HepG2 (cell line): ENCODE results near the gene ADGRG6. TPM values are rescaled to one million over a fixed set of nuclear protein-coding genes. Genes with fewer than 3 reads are reported as not detected.
A peak's percentile ranks its signal among the peaks of the same experiment; 100 is the strongest.

Experiments
- CHD2 ChIP-seq: IDR thresholded peaks from 2 replicates; pipeline ENCODE4 v1.6.1; 2011; ENCODE audit warnings: low read depth, low read length, improper control_type of control experiment
- ESRRA ChIP-seq: sonication (generic); formaldehyde crosslinking; IDR thresholded peaks from 2 replicates; pipeline ENCODE4 v1.5.1; 2020; ENCODE audit warnings: mild to moderate bottlenecking, low read depth, missing genetic modification reagents
- HIVEP1 ChIP-seq: sonication (generic); formaldehyde crosslinking; IDR thresholded peaks from 2 replicates; pipeline ENCODE4 v1.4.0; 2020; ENCODE audit warnings: mild to moderate bottlenecking, missing genetic modification reagents
- KDM2A ChIP-seq: sonication (generic); formaldehyde crosslinking; IDR thresholded peaks from 2 replicates; pipeline ENCODE4 v1.4.0; 2020; ENCODE audit warnings: low read depth, missing genetic modification reagents, borderline replicate concordance
- KMT2A ChIP-seq: sonication (generic); formaldehyde crosslinking; IDR thresholded peaks from 2 replicates; pipeline ENCODE4 v1.4.0; 2020; ENCODE audit warnings: missing genetic modification reagents
- MBD4 ChIP-seq: IDR thresholded peaks from 2 replicates; pipeline ENCODE4 v1.6.1; 2012; ENCODE audit warnings: low read length, inconsistent platforms, borderline replicate concordance
- NFRKB ChIP-seq: fragments of 450-650 bp; IDR thresholded peaks from 2 replicates; pipeline ENCODE4 v1.6.1; 2017
- PAF1 ChIP-seq: IDR thresholded peaks from 2 replicates; pipeline ENCODE4 v1.6.1; 2016; ENCODE audit warnings: missing genetic modification reagents, missing compliant biosample characterization
- XBP1 ChIP-seq: sonication (generic); formaldehyde crosslinking; IDR thresholded peaks from 2 replicates; pipeline ENCODE4 v1.5.0; 2020; ENCODE audit warnings: missing genetic modification reagents
- ZKSCAN8 ChIP-seq: IDR thresholded peaks from 2 replicates; pipeline ENCODE4 v1.6.1; 2016; ENCODE audit warnings: borderline replicate concordance, missing genetic modification reagents, missing compliant biosample characterization
- ZNF343 ChIP-seq: sonication (generic); formaldehyde crosslinking; IDR thresholded peaks from 2 replicates; pipeline ENCODE4 v1.4.0; 2020; ENCODE audit warnings: mild to moderate bottlenecking, missing genetic modification reagents
- ZNF614 ChIP-seq: IDR thresholded peaks from 2 replicates; pipeline ENCODE4 v1.6.1; 2018; ENCODE audit warnings: missing biosample characterization, missing genetic modification reagents, inconsistent platforms, borderline replicate concordance
- ZNF7 ChIP-seq: IDR thresholded peaks from 2 replicates; pipeline ENCODE4 v1.6.1; 2016; ENCODE audit warnings: missing biosample characterization, missing genetic modification reagents
- ZNF782 ChIP-seq: sonication (generic); formaldehyde crosslinking; IDR thresholded peaks from 2 replicates; pipeline ENCODE4 v1.4.0; 2020; ENCODE audit warnings: missing genetic modification reagents, mild to moderate bottlenecking, borderline replicate concordance
- polyA plus RNA-seq, 8 experiments: library from polyadenylated mRNA; depleted of rRNA in 3 of 8; stranded (reverse) in 7 of 8; unstranded in 1 of 8; fragments of >200 nt; fragmentation: Illumina TruSeq in 4 of 8; extraction: Trizol in 4 of 8; gene quantifications; 2 replicates each; pipeline versions ENCODE4 v1.2.1 to v1.2.3, GENCODE V29; 2011 to 2016; ENCODE audit warnings: low read depth in 4 of 8, missing spikeins in 1 of 8, mixed read lengths in 1 of 8; ENCODE audit not compliant: insufficient read depth in 1 of 8
- total RNA-seq, 5 experiments: library from RNA; depleted of rRNA; stranded (reverse); fragments of >200 nt; fragmentation: Illumina TruSeq; extraction: Trizol; gene quantifications; 2 replicates each; pipeline ENCODE4 v1.2.3, GENCODE V29; 2016; ENCODE audit warnings: low read depth in 1 of 5
- TF ChIP-seq, protein P1 (sequence below): sonication (generic); formaldehyde crosslinking; IDR thresholded peaks from 2 replicates; pipeline ENCODE4 v1.8.1; 2022; ENCODE audit warnings: mild to moderate bottlenecking, missing genetic modification reagents
- TF ChIP-seq, protein P2 (sequence below): sonication (generic); formaldehyde crosslinking; IDR thresholded peaks from 2 replicates; pipeline ENCODE4 v1.5.0; 2020; ENCODE audit warnings: mild to moderate bottlenecking, missing genetic modification reagents
- TF ChIP-seq, protein P3 (sequence below): sonication (generic); formaldehyde crosslinking; IDR thresholded peaks from 2 replicates; pipeline ENCODE4 v1.9.0; 2022; ENCODE audit warnings: low read depth, missing genetic modification reagents
- TF ChIP-seq, protein P4 (sequence below): IDR thresholded peaks from 2 replicates; pipeline ENCODE4 v1.6.1; 2012; ENCODE audit warnings: low read length, improper control_type of control experiment
- TF ChIP-seq, protein P5 (sequence below): sonication (generic); formaldehyde crosslinking; IDR thresholded peaks from 2 replicates; pipeline ENCODE4 v1.8.0; 2022; ENCODE audit warnings: missing genetic modification reagents, mild to moderate bottlenecking, inconsistent platforms, borderline replicate concordance

ADGRG6 gene
- total and polyA plus RNA-seq, 2 of the 13 experiments (the other 11 are each of a cell fraction or from before 2014, with no cell fraction given), result 129 to 249 TPM

DNA sequence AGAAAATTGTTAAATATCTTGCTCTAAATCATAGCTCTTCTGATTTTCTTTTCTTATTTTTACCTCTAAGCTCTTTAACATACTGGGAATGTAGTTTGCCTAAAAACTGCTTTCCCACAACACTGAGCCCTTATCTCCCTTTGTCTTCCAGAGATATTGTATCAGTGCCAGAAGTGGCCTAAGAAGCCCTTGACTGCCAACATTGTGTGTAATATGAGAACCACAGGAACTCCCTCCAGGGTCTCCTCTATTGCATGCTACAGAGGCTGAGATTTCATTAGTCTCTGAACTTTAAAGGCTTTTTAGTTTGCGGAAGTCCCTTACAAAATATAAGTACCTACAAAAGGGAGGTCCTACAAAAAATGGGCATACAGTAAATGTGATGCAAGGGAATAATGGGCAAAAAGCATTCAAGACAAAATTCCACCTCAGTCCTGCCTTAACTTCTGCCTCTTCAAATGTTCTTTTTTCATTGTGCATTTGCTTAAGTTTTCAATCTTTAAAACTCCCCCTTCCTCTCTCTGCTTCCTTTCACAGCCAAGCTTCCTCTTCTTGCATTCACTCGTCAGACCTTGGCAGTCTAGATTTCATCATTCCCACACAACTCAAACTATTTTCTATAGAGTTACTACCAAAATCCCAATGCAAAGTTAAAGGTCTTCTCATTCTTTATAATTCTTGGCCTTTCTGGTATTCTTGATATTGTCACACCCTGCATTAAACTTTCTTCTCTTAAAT, 76.5 kb downstream of the ADGRG6 start (continued):
- TF ChIP-seq ZNF343 (CRISPR knock-in tag) (no peak), ZNF614 (CRISPR knock-in tag) (0 out of 2 replicates have a peak, but pooled peaks have one; percentile 21), PAF1 (CRISPR knock-in tag) (no peak), CHD2 (no peak), XBP1 (CRISPR knock-in tag) (no peak), ZNF782 (CRISPR knock-in tag) (no peak), HIVEP1 (CRISPR knock-in tag) (no peak), MBD4 (no peak), ZKSCAN8 (no peak), KMT2A (CRISPR knock-in tag) (no peak; the same call in 1 of the 2 replicates), KDM2A (CRISPR knock-in tag) (no peak), ESRRA (CRISPR knock-in tag) (no peak), NFRKB (no peak), ZNF7 (CRISPR knock-in tag) (no peak)
- TF ChIP-seq, protein P1, sequence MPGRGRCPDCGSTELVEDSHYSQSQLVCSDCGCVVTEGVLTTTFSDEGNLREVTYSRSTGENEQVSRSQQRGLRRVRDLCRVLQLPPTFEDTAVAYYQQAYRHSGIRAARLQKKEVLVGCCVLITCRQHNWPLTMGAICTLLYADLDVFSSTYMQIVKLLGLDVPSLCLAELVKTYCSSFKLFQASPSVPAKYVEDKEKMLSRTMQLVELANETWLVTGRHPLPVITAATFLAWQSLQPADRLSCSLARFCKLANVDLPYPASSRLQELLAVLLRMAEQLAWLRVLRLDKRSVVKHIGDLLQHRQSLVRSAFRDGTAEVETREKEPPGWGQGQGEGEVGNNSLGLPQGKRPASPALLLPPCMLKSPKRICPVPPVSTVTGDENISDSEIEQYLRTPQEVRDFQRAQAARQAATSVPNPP (CRISPR knock-in tag), result no peak
- TF ChIP-seq, protein P2, sequence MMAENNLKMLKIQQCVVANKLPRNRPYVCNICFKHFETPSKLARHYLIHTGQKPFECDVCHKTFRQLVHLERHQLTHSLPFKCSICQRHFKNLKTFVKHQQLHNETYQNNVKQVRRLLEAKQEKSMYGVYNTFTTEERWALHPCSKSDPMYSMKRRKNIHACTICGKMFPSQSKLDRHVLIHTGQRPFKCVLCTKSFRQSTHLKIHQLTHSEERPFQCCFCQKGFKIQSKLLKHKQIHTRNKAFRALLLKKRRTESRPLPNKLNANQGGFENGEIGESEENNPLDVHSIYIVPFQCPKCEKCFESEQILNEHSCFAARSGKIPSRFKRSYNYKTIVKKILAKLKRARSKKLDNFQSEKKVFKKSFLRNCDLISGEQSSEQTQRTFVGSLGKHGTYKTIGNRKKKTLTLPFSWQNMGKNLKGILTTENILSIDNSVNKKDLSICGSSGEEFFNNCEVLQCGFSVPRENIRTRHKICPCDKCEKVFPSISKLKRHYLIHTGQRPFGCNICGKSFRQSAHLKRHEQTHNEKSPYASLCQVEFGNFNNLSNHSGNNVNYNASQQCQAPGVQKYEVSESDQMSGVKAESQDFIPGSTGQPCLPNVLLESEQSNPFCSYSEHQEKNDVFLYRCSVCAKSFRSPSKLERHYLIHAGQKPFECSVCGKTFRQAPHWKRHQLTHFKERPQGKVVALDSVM, result peak; percentile 64; the same call in 1 of the 2 replicates
- TF ChIP-seq, protein P3, sequence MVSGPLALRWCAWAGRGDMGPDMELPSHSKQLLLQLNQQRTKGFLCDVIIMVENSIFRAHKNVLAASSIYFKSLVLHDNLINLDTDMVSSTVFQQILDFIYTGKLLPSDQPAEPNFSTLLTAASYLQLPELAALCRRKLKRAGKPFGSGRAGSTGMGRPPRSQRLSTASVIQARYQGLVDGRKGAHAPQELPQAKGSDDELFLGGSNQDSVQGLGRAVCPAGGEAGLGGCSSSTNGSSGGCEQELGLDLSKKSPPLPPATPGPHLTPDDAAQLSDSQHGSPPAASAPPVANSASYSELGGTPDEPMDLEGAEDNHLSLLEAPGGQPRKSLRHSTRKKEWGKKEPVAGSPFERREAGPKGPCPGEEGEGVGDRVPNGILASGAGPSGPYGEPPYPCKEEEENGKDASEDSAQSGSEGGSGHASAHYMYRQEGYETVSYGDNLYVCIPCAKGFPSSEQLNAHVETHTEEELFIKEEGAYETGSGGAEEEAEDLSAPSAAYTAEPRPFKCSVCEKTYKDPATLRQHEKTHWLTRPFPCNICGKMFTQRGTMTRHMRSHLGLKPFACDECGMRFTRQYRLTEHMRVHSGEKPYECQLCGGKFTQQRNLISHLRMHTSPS (CRISPR knock-in tag), result no peak
- TF ChIP-seq, protein P4, sequence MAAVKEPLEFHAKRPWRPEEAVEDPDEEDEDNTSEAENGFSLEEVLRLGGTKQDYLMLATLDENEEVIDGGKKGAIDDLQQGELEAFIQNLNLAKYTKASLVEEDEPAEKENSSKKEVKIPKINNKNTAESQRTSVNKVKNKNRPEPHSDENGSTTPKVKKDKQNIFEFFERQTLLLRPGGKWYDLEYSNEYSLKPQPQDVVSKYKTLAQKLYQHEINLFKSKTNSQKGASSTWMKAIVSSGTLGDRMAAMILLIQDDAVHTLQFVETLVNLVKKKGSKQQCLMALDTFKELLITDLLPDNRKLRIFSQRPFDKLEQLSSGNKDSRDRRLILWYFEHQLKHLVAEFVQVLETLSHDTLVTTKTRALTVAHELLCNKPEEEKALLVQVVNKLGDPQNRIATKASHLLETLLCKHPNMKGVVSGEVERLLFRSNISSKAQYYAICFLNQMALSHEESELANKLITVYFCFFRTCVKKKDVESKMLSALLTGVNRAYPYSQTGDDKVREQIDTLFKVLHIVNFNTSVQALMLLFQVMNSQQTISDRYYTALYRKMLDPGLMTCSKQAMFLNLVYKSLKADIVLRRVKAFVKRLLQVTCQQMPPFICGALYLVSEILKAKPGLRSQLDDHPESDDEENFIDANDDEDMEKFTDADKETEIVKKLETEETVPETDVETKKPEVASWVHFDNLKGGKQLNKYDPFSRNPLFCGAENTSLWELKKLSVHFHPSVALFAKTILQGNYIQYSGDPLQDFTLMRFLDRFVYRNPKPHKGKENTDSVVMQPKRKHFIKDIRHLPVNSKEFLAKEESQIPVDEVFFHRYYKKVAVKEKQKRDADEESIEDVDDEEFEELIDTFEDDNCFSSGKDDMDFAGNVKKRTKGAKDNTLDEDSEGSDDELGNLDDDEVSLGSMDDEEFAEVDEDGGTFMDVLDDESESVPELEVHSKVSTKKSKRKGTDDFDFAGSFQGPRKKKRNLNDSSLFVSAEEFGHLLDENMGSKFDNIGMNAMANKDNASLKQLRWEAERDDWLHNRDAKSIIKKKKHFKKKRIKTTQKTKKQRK, result no peak
- TF ChIP-seq, protein P5, sequence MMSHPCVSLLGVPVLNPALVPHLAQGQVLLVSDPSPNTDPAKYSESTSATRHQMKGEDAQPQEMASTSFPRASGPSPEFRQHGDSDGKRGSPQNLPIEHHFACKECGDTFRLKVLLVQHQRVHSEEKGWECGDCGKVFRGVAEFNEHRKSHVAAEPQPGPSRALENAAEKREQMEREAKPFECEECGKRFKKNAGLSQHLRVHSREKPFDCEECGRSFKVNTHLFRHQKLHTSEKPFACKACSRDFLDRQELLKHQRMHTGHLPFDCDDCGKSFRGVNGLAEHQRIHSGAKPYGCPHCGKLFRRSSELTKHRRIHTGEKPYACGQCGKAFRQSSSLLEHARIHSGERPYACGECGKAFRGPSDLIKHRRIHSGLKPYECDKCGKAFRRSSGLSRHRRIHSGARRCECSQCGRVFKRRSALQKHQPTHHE (CRISPR knock-in tag), result no peak
